ENCODE data around the gene ATOH8.

ATOH8 gene

GRCh38 chr2:85772019-85772745 lies 18.4 kb downstream of the ATOH8 start:
- no peak for DNase-seq

GRCh38 chr2:85772841-85773491 lies 19.2 kb downstream of the ATOH8 start:
- DNase-seq, result no peak

- DNase-seq, result no peak
Observed at GRCh38 chr2:85773692-85774091, 19.9 kb downstream of the ATOH8 start.

- DNase-seq, result no peak
Observed at GRCh38 chr2:85774126-85774978, 20.6 kb downstream of the ATOH8 start.

GRCh38 chr2:85775406-85776381 lies 21.9 kb downstream of the ATOH8 start:
- DNase-seq, result no peak

GRCh38 chr2:85776672-85777071 lies 22.9 kb downstream of the ATOH8 start:
- DNase-seq, result no peak

GRCh38 chr2:85777441-85777861 lies 23.7 kb downstream of the ATOH8 start:
- no peak for DNase-seq

GRCh38 chr2:85778646-85779379 lies 25.0 kb downstream of the ATOH8 start:
- DNase-seq, result no peak

GRCh38 chr2:85779641-85780315 lies 26.0 kb downstream of the ATOH8 start:
- no peak for DNase-seq

- DNase-seq, result no peak
Observed at GRCh38 chr2:85780316-85781012, 26.7 kb downstream of the ATOH8 start.

GRCh38 chr2:85781013-85781332 lies 27.2 kb downstream of the ATOH8 start:
- DNase-seq, result no peak

GRCh38 chr2:85783796-85784195 lies 30.0 kb downstream of the ATOH8 start:
- no peak for DNase-seq

- no peak for DNase-seq
Observed at GRCh38 chr2:85784474-85784986, 30.7 kb downstream of the ATOH8 start.

- no peak for DNase-seq
Observed at GRCh38 chr2:85785027-85785822, 31.4 kb downstream of the ATOH8 start.

GRCh38 chr2:85785871-85786270 lies 32.1 kb downstream of the ATOH8 start:
- no peak for DNase-seq

GRCh38 chr2:85786444-85786843 lies 32.7 kb downstream of the ATOH8 start:
- no peak for DNase-seq

- DNase-seq, result no peak
Observed at GRCh38 chr2:85786865-85787264, 33.1 kb downstream of the ATOH8 start.

- DNase-seq, result no peak
Observed at GRCh38 chr2:85787282-85787980, 33.6 kb downstream of the ATOH8 start.

GRCh38 chr2:85787981-85788340 lies 34.2 kb downstream of the ATOH8 start:
- no peak for DNase-seq

All from activated CD4-positive, alpha-beta T cell treated with anti-CD3 and anti-CD28 coated beads, Interleukin-2, amount 50 U/mL, for 4 hours (primary cell).